ENCODE data around the gene OR6C68. TPM values are rescaled to one million over a fixed set of nuclear protein-coding genes. Genes with fewer than 3 reads are reported as not detected.
"Not testable (repeated sequence)": the region's sequence is repeated elsewhere in the genome, so short reads cannot be mapped to it uniquely, and the experiment has no call there.

OR6C68 gene
- total RNA-seq: not detected

- intact Hi-C loops (cut with DNase I; ENCODE audit: low total_unique reads): no loop called here
- H3K4me3 ChIP-seq (ENCODE audit: low read depth, poor library complexity, severe bottlenecking): no peak within 1 kb of the TSS
- WGBS, 2 donors: 58 to 62% methylated on average over 2 of the region's 2 CpGs
- no peak for DNase-seq (ENCODE audit: low spot score in 2 of 2)
- no peak for TF ChIP-seq CTCF (IDR thresholded peaks at IDR 0.05)
- no peak for TF ChIP-seq POLR2A (IDR thresholded peaks at IDR 0.05)
Measured at GRCh38 chr12:55492078-55492477, at the start of gene OR6C68. Gene OR6C68 (plus strand): TSS chr12:55492378. CDS start chr12:55492378, 0 bp downstream.

- 49 to 54% methylated on average over 2 of the region's 2 CpGs for WGBS, 2 donors
- TF ChIP-seq POLR2A (IDR thresholded peaks at IDR 0.05): no peak
- no peak for TF ChIP-seq CTCF (IDR thresholded peaks at IDR 0.05)
- no peak for DNase-seq (ENCODE audit: low spot score in 2 of 2)
- intact Hi-C loops (cut with DNase I; ENCODE audit: low total_unique reads): no loop called here
- H3K4me3 ChIP-seq (ENCODE audit: low read depth, poor library complexity, severe bottlenecking): no peak within 1 kb of the TSS
Measured at GRCh38 chr12:55443776-55444175, 48.4 kb upstream of the OR6C68 start, which contains the start of gene OR6C2. Gene OR6C2 (plus strand): TSS chr12:55444076. CDS start chr12:55452214, 8,138 bp downstream.

- TF ChIP-seq POLR2A (IDR thresholded peaks at IDR 0.05): no peak
- TF ChIP-seq CTCF (IDR thresholded peaks at IDR 0.05): no peak
- 98% methylated on average over 1 of the region's 1 CpG for WGBS, 2 donors
Measured at GRCh38 chr12:55445357-55445756, 46.8 kb upstream of the OR6C68 start.

GRCh38 chr12:55446326-55446725, 45.9 kb upstream of the OR6C68 start:
- 90% methylated on average over 5 of the region's 5 CpGs for WGBS, 2 donors
- no peak overlapping the region for H3K4me3 ChIP-seq (ENCODE audit: low read depth, poor library complexity, severe bottlenecking)
- TF ChIP-seq CTCF (IDR thresholded peaks at IDR 0.05): no peak
- intact Hi-C loops (cut with DNase I; ENCODE audit: low total_unique reads): no loop called here
- no peak for DNase-seq (ENCODE audit: low spot score in 2 of 2)

More at GRCh38 chr12:55445357-55445756, 46.8 kb upstream of the OR6C68 start:
- H3K4me3 ChIP-seq (ENCODE audit: low read depth, poor library complexity, severe bottlenecking): no peak overlapping the region
- intact Hi-C loops (cut with DNase I; ENCODE audit: low total_unique reads): no loop called here
- no peak for DNase-seq (ENCODE audit: low spot score in 2 of 2)

- intact Hi-C loops (cut with DNase I; ENCODE audit: low total_unique reads): no loop called here
- no peak overlapping the region for H3K4me3 ChIP-seq (ENCODE audit: low read depth, poor library complexity, severe bottlenecking)
- no peak for DNase-seq (ENCODE audit: low spot score in 2 of 2)
- TF ChIP-seq CTCF (IDR thresholded peaks at IDR 0.05) (no peak), POLR2A (IDR thresholded peaks at IDR 0.05) (no peak)
Measured at GRCh38 chr12:55448825-55449224, 43.4 kb upstream of the OR6C68 start.

GRCh38 chr12:55464926-55465325, 27.3 kb upstream of the OR6C68 start:
- 92 to 95% methylated on average over 1 of the region's 1 CpG for WGBS, 2 donors
- intact Hi-C loops (cut with DNase I; ENCODE audit: low total_unique reads); DNase-seq (ENCODE audit: low spot score in 2 of 2); H3K4me3 ChIP-seq (ENCODE audit: low read depth, poor library complexity, severe bottlenecking): not testable (repeated sequence)
